GM18951 (cell line): ENCODE data around the gene TMEM163.
"Not testable (repeated sequence)": the region's sequence is repeated elsewhere in the genome, so short reads cannot be mapped to it uniquely, and the experiment has no call there.

Source experiments
- POLR2A ChIP-seq: IDR thresholded peaks from 4 replicates; pipeline ENCODE4 v1.6.1; 2011; ENCODE audit warnings: mild to moderate bottlenecking; ENCODE audit not compliant: insufficient read length, insufficient read depth; ENCODE audit errors: extremely low read depth
- in situ Hi-C: fragments of 300-500 bp; cut with MboI; formaldehyde crosslinking; loops from one replicate; pipeline ENCODE4 v1.12.0; 2022; ENCODE audit warnings: low sequenced_read_pairs, mixed read lengths, inconsistent platforms; ENCODE audit not compliant: unreplicated experiment

The TMEM163 gene

DNA sequence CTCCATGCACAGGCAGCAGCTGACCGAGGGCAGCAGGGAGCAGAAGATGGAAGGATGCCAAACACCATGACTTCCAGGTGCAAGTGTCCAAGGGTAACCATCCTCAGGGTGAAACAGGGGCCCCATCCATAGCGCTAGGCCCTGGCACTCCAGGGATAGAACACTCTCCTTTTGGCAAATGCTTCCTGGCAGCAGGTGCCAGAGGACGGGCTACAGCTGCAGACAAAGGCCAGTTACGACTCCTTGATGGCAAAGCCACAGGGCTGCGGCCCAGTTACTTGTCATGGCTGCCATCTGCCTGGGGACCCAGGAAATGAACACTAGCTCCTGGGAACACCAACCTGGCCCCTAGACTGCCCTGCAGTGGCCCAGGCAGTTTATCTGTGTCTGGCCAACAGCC is 178.8 kb downstream of the TMEM163 start:
- no peak for TF ChIP-seq POLR2A
- in situ Hi-C loops, result no loop called here

DNA sequence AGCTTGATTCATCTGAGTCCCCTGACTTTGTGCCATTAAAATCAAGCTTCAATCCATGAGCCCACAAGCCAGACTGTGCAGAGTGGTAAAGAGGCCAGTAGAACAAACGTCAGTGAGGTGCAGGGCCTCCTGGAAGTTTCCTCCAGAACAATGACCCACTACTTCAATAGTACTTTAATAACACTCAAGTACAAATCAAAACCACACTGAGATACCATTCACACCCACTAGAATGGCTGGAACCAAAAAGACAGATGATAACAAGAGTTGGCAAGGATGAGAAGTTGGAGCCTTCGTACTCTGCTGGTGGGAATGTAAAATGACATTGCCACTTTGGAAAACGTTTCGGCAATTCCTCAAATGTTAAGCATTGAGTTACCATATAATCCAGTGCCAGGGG is 181.1 kb downstream of the TMEM163 start:
- no peak for TF ChIP-seq POLR2A
- in situ Hi-C loops, result no loop called here

DNA sequence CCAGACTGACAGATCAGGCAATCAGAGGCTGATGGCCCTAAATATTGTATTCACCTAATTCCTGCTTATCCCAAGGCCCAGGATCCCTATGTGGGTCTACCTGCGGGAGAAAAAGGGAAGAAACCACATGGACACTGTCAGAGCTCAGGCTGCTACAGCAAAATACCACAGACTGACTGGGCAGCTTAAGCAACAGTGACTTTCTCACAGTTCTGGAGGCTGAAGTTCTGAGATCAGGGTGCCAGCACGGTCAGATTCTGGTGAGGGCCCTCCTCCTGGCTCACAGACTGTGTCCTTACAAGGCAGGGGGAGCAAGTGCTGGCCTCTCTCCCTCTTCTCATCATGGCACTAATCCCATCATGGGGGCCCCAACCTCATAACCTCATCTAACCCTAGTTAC is 181.7 kb downstream of the TMEM163 start:
- TF ChIP-seq POLR2A, result no peak
- in situ Hi-C loops, result no loop called here

DNA sequence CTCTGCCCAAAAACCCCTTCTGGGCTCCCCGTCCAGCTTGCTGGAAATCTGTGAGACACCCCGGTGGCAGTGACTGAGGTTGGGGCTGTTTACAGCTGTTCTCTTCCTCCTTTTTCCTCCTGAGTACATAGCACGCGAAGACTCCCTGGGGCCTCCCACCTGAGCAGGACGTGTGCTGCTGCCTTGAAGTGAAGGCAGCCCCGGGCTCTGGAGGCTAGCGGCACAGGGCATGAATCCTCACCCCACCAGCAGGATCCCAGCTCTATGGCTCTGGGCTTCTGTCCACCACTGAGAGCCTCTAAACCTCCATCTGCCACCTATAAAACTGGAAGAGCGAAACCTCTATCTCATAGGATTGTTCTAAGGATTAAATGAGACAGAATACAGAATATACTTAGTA is 182.5 kb downstream of the TMEM163 start:
- in situ Hi-C loops, result no loop called here
- TF ChIP-seq POLR2A, result no peak

DNA sequence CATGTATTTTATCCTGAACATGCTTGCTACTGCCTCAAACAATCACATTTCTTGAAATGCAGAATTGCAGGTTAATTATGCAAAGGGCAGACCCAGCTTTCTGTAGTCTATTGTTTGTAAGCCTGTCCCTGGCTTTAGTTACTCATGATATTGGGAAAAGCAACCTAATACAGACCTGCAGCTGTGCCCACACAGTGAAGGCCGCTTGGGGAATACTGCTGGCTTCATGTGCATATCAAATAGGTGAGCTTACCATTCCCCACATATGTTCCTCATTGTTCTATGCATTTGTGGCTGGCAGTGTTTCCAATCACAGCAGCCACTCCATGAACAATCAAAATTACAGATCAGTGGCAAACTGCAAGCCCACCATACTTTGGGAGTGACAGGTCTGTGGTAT is 186.3 kb downstream of the TMEM163 start:
- no peak for TF ChIP-seq POLR2A
- in situ Hi-C loops, result no loop called here

DNA sequence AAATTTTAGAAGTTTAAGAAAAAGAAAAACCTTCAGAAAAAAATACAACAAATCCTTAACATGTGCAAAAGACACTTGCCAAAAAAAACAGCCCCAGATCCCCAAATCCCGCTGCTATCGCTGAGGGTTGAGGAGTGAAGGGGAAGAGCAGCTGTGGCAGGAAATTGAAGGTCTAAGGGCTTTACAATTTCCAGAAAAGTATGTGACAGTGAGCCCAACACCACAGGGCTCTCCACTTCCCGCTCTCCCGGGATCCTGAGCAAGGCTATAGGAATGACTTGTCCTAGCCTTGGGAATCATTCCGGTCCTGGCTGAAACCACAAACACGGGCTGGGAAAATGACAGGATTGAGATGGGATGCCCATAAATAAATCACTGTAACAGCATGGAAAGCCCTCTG is 191.4 kb downstream of the TMEM163 start:
- in situ Hi-C loops, result no loop called here
- no peak for TF ChIP-seq POLR2A

DNA sequence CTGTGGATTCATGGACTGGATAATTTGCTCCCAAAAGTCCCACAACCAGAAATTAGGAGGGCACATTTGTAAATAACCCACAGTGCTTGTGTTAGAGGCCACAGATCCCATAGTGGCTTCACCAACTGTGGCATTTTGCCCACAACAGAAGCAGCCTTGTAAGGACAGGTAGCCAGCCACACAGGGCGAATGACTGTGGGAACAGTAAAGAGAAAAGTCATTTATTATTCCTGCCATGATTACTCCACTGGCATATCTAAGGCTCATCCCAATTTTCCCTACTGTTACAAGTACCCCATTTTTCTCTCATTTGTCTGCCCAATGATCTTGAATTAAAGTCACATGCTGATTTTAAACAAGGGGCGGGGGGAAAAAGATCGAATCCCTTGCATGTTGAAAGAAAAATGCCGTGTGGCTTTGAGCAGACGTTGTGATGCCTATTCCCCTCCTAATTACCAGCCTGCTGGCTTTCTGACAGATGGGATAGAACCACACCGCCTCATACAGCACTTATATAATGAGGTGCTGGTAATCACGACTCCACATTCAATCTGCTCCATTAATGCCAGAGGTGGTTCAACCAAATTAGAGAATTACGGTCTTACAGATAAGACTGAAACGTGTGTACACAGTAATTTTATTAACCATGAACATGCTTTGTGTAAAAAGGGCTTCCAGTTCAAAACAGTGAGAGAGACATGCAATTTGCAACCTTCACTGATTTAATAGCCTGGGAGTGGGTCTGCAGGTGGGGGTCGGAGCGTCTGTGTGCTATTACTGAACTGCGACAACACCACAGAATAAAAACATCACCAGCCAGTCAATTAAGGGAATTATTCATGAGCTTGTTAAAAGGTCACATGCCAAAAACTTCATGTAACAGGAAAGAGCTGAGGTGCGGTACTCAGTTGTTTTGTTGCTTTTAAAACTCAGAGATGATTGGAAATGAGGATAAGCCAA is 196.0 kb downstream of the TMEM163 start:
- in situ Hi-C loops, result no loop called here

DNA sequence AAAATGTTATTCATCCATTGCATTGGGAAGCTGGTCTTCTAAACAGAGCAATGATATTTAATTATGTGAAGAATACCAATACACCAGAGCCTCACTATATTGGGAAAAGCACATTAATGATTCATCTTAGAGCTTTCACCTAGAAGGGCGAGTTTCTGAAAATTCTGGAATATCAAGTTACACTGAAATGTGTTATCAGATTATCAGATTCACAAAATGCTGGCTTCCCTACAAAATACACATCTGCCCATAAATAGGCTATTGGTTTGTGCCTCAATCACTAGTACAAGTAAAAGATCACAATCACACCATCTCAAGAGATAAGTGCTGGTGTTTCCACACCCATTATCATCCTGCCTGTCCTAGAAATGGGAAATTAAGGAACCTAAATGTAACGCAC is 200.7 kb downstream of the TMEM163 start:
- in situ Hi-C loops, result no loop called here
- no peak for TF ChIP-seq POLR2A

More for the DNA sequence above, 196.0 kb downstream of the TMEM163 start:
- no peak for TF ChIP-seq POLR2A

DNA sequence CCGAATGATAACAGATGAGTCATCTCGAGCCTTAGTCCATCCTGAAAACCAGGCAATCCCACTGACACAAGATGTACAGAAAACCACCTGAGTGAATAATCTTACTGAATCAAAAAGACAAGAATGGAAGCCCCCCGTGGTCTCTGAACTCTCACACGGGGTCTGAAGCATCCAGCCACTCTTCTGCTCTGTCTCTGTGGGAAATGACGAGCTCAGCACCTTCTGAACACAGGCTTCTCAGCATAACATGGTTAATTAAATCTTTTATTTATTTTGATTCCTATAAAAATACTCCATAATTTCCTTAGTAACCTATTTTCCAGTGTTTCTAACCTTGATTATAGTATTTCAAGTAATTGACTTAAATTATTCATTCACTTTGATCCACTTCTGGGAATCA is 203.7 kb downstream of the TMEM163 start:
- TF ChIP-seq POLR2A, result no peak
- in situ Hi-C loops, result no loop called here

DNA sequence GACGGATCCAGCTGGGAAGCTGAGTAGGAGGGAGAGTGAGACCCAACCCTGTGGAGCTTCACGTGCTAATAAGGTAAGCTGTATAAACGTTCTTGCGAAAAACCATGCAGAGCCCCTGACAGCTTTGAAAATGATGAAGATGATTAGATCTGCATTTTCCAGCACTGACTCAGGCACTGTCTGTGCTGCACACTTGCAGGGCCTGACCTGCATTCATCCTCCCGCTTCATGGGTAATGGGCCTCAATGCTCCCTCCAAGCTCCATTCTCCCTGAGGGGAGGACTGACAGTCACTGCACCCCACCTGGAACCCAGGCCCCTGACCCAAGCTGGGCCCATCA is 205.4 kb downstream of the TMEM163 start:
- TF ChIP-seq POLR2A, result no peak
- in situ Hi-C loops, result no loop called here

DNA sequence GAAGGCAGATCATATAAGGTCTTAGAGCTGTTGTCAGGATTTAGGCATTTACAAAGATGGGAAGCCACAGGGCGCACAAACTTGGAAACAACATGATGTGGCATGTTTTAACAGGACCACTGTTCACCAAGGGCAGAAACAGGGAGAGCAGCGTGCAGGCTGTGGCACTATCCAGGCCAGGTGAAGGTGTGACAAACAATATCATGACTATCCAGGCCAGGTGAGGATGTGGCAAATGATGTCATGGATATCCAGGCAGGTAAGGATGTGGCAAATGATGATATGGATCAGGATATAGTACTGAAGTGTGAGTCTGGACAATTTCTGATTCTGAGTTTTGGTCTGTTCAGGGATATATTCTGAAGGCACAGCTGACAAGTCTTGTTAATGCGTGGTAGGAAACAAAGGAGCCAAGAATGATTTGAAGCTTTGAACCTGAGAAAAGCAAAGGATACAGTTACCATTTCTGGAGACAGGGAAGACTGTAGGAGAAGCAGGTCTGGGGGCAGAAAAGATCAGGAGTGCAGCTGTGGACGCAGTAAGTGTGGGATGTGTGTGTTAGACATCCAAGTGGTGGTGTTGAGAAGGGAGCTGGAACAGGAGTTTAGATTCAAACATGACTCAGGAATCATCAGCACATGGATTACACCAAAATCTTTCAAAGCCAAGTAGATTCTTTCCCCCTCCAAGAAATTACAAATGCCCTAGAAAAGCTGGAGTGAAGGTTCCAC is 205.9 kb downstream of the TMEM163 start:
- TF ChIP-seq POLR2A, result no peak
- in situ Hi-C loops, result no loop called here

DNA sequence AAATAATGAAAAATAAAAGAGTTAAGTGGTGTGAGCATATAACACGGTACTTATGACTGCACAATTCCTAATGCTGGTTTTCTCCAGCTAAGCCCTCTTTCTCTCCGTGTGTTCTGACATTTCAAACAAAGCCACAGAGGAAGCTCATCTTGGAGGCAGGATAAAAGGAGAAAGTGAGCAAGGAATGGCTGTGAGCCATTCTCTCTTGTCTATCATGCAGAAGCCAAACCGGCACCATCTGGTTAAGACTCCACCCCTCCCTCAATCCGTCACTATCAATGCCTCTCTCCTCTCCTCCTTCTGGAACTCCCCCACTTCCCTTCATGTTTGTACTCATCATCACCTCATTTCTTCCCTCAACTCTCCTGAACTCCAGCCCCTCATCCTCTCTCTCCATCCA is 210.4 kb downstream of the TMEM163 start:
- in situ Hi-C loops, result no loop called here
- TF ChIP-seq POLR2A, result no peak

DNA sequence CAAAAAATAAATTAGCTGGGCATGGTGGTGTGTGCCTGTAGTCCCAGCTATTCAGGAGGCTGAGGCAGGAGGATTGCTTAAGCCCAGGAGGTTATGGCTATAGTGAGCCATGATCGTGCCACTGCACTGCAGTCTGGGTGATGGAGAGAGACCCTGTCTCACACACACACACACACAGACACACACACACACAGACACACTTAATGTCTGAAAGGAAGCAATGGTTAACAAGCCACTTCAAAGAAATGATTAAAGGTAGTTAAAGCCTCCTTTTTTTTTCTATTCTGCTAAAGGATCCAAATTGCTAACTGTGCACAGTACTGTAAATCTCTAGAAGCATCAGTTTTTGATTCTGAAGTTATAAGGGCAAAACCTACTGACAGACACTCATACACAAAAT is 211.1 kb downstream of the TMEM163 start:
- in situ Hi-C loops, result no loop called here
- TF ChIP-seq POLR2A, result no peak

DNA sequence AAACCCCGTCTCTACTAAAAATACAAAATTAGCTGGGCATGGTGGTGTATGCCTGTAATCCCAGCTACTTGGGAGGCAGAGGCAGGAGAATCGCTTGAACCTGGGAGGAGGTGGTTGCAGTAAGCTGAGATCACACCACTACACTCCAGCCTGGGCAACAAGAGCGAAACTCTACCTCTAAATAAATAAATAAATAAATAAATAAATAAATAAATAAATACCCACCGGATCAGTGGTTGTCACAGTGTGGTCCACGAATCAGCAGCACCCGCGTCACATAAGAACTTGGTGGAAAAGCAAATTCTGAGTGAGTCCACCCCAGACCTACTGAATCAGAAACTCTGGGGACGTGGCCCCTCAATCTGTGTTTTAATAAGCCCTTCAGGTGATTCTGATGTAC is 211.6 kb downstream of the TMEM163 start:
- in situ Hi-C loops, result not testable (repeated sequence)
